Astrocyte of the hippocampus (primary cell): ENCODE measurements around the gene TH.
"Not testable (repeated sequence)": the region's sequence is repeated elsewhere in the genome, so short reads cannot be mapped to it uniquely, and the experiment has no call there.

Source experiments
- DNase-seq: peaks from one replicate; pipeline ENCODE4 v3.0.0; 2011; ENCODE audit warnings: low read depth, low spot score

Gene TH

DNA sequence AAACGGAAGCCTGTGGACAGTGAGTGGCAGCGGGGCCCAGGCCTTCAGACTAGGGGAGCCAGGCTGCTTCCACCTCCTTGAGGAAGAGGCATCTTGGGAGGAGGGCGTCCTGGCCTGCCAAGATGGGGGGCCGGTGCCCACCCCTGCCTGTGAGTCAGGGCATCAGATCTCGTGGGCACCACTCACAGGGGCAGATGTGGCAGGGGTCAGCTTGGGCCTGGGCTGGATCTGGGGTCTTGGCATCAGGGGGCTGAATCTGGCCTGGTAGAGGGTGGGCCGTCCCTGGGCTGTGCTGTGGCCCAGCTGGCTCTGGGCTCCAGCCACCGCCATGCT lies 24.1 kb upstream of the TH start:
- DNase-seq: no peak

DNA sequence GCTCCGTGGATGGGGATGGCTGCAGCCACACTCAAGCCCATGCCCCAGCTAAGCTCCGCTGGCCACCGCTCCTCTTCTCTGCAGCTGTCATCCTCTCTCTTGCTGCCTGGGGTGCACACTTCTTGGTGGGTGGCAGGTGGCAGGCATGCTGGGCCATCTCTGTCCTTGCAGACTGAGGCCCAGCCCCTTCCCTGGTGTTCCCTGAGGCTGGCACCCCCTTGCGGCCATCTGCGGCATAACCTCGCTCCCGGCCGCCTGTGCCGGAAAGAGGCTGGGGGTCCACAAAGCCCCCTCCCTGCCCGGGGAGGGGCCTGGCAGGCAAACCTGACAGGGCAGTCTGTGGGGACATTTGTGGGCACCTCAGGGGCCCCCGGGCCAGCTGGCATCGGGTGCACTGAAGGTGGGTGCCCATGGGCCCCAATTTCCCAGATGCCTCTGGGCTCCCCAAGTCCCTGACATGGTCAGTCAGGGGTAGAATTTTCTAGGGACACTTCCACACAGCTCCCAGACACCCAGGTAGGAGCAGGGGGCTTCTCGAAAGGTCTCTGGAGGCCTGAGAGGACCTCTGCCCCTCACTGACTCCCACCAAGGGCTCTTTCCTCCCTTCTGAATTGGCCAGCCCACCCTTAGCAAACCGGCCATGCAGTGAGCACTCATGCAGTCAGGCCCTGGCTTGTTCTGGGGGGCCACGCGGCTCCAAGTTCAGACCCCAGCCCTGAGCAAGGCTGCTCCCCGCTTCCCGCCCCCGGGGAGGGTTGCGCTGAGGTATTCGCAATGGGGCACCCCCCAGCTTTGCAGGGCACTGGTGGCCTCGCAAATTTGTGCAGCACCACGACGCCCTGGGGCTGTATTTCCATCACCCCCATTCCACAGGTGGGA lies 23.5 kb upstream of the TH start:
- DNase-seq: peak; percentile 61

DNA sequence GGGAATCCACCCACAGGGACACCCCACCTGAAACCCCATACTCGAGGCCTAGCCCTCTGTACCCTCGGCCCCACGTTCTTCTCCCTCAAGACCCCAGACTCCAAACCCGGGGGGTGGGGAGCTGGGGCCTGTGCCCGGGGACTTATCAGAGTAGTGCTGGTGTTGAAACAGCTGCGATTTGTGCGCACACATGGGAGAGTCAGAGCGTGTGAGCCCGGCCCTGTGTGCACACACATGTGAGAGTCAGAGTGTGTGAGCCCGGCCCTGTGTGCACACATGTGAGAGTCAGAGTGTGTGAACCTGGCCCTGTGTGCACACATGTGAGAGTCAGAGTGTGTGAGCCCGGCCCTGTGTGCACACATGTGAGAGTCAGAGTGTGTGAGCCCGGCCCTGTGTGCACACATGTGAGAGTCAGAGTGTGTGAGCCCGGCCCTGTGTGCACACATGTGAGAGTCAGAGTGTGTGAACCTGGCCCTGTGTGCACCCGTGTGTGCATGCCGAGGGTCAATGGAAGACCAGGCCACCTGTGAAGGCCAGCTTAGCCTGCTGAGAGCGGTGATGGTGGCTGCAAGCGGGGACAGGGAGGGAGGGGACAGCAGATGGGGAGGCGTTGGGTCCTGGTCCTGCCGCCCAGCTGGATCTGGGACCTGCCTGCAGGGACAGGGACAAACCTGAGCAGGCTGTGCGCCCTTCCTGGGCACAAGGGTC lies 22.4 kb upstream of the TH start:
- DNase-seq: not testable (repeated sequence)

DNA sequence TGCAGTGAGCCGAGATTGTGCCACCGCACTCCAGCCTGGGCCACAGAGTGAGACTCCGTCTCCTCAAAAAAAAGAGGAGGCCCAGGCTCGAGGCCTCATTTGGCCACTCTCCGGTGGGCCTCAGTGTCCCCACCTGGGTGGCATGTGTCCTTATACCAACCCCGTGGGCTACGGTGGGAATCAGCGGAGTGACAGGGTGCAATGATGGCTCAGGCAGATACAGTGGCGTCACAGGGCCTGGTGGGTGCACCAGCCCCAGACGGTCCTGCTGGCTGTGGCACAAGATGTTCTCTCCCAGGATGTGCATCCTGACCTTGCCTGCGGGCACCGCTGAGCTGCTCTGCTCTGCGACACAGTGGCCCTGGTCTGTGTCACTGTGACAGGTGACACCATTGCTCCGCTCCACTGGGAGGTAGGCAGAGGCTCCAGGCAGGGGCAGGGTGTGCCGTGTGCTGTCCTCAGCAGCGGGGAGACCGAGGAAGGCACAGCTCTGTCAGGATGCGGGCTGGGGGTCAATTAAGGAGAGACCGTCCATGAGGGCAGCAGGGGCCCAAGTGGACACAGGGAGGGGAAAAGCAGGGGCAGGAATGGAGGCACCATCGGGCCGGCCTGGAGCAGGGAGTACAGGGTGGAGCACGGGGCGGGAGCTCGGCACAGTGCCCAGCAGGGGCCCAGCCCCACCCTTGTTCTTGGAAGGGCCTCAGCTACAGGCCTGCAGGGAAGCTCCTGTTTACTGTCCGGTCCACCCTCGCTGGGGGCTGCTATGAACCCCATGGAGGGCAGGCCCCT lies 21.7 kb upstream of the TH start:
- DNase-seq: no peak

DNA sequence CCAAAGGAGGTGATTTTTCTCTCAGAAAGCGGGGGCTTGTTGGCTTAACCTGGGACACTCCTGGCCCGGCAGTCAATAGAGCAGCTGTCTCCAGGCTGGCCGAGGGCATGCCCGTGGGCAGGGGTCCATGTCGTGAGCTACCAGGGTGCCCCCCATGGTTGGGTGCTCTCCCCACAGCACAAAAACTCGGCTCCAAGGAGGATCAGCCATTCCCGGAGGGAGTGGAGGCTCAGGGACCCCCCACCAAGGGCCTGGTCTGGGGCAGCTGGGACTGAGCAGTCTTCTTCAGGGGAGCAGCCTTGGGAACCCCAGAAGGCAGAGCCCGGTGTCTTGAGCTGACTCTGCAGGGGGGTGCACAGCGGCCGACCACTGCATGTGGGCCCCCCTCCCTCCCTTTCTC lies 20.8 kb upstream of the TH start:
- no peak for DNase-seq

DNA sequence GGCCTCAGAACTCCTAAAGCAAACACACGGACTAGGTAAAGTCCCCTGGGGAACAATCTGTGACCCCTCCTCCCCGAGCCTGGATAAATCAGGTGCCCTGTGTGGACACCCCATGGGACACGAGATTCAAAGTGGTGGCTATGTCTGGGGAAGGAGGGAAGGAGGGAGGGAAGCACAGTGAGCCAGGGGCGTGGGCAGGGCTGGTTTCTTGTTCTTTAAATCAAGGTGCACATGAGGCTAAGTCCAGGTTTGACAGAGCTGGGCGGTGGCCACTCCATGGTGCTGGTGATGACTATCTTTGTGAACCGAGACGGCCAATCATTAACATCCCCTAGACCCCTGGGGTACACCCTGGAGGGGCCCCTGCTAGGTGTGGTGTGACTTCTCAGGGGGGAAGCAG lies 20.3 kb upstream of the TH start:
- no peak for DNase-seq

DNA sequence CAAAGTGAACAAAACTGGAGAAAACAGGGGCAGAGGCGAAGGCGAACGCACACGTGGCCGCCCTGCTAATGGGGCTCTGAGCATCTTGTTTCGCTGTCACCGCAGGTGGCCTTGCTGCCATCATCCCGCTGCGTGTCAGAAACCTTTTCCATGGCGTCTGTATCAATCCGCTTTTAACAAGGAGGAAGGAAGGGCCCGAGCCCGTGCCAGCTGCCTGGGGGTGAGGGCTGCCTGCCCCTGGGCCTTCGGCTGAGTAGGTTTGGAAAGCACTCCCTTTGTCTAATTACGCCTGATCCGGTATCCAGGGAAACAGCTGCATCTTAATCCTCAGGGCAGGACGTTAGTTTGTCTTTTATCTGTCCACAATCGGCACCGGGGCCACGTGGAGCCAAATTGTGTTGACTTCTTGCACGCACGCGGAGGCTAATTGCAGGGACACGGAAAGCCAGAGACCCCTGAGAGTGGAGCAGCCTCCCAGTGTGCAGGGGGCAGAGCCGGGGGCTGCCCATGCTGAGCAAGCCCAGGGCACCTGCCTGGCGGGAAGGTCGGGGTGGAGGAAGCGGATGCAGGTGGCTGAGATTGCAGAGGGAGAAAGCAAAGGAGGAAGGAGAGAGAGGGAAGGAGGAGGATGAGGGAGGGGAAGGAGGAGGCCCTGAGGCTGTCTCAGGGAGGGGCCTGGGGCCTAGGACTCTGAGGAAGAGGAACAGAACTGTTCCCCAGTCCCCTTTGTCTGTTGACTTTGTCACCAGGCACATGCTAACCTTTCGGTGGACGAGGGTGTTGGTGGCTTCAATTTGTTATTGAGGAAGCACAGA lies 19.2 kb upstream of the TH start:
- DNase-seq: no peak

DNA sequence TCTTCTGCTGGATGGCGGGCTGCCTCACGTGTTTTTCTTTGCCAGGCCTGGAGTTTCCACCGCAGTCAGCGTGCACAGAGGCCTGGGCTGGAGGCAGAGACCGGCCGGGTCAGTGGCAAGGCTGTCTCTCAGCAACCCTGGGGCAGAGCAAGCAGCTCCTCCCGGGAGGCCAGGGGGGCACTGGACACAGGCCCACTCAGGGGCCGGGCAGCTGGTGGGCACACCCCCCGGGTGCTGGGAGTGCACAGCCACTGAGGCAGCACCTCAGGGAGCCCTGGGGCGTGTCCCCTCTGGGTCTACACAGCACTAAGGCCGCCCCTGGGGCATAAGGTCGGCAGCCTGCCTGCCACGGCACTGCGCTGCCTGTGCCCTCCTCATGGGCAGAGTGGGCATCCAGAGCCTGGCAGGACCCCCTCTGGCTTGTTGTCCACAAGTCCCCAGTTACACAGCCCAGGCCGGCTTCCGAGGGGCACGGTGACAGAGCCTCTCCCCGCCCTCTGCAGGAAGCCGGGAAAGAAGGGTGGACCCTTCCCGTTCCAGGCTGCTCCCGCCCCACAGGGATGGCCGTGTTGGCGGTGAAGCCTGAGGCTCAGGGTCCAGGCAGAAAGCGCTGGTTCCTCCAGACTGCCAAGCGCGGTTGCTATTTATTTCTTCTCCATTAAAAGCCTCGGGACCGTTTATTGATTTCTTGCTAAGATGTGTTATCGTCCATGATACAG lies 18.5 kb upstream of the TH start:
- DNase-seq: no peak

DNA sequence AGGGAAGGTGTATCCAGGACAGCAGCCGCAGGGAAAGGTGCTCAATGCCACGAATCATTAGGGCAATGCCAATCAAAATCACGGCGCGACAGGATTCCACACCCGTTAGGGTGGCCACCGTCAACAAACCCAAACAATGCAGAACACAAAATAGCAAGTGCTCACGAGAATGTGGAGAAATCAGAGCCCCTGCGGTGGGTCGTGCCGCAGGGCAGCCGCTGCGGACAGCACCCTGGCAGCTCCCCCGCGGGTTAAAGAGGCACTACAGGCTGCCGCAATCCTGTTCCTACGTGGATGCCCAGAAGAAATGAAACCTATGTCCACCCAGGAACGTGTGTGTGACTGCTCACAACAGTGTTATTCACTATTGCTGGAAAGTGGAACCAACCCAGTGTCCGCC lies 17.1 kb upstream of the TH start:
- DNase-seq: no peak

DNA sequence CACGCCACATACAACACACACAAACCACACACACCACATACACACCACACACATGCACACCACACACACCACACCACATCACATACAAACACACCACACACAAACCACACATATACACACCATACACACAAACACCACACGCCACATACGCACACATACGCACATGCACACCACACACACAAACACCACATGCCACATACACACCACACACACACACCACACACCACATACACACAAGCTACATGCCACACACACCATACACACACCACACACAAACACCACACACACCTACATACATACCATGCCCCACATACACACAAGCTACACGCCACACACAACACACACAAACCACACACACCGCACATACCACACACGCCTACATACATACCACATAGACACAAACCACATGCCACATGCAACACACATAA lies 15.7 kb upstream of the TH start:
- no peak for DNase-seq

DNA sequence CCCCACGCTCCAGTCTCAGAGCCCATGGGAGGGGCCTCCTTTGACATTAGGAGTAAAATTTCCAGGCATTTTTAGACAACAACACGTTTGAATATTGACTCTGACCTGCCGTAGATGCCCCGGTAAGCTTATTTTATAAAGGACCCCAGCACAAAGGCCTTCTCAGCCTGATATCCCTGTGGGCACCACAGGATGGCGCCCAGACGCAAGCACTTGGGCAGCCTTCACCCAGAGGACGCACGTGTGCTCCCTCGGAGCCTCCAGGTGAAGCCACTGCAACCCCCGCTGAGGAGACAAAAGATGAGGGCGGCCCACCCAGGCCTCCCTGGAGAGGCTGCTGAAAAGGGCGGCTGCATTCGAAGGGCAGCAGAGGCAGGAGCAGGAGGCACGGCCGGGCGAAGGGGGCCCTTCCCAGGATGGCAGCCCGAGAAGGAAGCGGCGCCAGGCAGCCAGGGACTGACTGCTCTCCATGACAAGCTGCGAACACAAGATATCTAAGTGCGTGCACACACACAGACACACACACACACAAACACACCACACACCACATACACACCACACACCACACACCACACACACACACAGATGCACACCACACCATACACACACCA lies 15.2 kb upstream of the TH start:
- peak; percentile 66 for DNase-seq

DNA sequence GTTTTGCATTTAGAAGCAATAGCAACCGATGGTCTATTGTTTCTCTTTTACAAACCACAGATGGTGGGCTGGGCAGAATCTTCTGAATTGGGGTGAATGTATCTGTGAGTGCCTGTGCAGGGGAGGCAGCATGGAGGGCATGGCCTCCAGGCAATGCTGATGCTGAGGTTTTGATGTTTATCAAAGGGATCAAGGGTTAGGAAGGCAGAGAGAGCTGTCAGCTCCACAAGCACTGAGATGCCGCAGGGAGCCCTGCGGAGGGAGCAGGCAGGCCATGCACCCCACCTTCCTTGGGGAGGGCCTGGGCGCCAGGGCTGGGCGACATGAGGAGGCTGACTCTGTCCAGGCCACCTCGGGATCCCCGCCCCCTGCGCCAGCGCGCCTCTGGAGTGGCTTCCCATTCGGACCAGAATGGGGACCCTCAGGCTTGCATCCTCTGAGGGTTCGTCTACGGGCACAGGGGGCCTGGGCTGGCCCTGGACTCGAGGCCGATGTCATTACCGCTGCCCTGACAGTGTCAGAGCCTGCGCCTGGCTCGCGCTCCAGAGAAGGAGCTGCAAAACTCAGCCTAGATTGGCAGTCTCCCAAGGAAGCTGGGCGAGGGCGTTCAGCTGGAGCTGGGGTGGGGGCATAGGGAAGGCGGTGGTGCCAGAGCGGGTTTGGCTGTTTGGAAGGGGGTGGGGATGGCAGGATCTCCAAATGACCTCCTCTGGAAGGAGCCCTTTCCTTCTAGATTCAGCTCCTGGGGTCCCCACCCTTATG lies 13.9 kb upstream of the TH start:
- DNase-seq: no peak

DNA sequence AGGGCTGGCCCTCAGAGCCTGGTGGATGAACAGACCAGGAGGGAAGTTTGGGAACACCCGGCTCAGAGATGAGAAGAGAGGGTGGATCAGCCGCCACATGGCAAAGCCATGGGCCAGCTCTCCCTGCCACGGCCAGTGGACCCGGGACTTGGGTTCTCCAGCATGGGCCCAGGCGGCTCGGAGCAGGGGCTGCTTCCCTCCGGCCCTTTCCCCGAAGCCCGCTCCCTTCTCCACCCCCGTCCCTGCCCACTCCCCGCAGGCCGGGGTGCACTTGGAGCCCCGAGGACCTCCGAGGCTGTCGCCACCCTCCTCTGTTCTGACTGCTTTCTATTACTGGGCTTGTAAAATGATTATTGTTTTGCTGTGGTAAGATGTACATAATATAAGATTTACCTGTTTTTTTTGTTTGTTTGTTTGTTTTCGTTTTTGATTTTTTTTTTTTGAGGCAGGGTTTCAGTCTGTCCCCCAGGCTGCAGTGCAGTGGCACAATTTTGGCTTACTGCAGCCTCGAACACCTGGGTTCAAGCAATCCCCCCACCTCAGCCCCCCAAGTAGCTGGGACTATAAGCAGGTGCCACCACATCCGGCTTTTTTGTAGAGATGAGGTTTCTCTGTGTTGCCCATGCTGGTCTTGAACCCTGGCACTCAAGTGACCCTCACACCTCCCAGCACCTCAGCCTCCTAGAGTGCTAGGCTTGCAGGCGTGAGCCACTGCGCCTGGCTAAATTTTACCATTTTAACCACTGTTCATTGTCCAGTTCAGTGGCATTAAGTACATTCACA lies 11.3 kb upstream of the TH start:
- DNase-seq: no peak

DNA sequence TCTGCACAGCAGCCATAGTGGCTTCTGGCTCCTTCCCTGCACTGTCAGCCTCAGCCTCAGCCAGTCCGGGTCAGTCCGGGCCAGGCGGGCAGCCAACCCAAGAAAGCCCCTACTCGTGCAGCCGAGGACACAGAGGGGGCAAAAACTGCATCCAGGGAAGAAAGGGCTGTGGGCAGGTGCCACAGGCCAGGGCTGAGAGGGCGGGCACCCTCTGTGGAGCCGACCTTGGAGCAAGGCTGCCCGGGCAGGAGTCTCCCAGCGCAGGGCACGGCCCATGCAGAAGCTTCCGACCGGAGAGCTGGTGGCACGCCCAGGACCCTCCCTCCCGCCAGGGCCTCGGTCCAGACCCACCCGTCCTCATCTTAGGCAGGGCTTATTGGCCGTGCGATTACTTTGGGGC lies 10.5 kb upstream of the TH start:
- DNase-seq: no peak

DNA sequence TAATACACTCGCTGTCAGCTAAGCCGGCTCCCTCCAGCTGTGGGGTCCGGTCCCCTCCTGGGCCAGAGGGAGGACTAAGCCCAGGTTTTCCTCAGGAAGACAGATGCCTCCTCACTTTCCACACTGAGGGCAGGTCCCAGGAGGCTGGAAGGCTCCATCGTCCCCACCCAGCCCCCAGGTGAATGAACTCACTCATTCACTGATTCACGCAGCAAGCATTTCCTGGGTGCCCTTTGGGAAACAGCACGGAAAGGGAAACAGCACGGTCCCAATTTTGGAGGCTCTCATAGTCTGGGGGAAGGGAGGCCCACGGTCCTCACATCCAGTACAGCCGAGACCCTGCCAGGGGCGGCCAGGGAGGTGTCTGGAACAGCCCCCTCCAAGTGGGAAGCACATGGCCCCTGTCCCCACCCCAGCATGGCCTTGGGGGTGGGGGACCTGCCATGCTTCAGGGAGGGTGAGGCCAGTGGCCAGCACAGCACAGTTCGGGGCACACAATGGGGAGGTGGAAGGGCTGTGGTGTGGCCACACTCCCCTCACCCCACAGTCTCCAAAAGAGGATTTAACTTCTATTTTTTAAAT lies 9.3 kb upstream of the TH start:
- no peak for DNase-seq

DNA sequence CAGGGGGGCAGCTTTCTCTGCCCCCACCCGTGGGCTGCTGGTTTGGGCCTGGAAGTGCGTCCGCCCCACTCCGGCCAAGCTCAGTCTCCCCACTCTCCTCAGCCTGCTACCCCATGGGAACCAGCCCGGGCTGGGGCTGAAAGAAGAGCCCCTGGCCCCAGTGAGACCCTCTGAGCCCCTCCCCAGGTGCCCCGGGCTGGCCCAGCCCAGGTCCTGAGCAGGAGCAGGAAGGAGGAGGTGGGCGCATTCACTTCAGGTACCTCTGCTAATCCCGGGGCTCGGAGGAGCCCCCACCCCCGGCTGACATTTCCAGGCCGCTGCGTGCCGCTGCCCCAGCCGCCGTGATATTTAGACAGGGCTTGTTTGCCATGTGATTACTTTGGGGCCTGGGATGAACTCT lies 8.7 kb upstream of the TH start:
- DNase-seq: no peak

DNA sequence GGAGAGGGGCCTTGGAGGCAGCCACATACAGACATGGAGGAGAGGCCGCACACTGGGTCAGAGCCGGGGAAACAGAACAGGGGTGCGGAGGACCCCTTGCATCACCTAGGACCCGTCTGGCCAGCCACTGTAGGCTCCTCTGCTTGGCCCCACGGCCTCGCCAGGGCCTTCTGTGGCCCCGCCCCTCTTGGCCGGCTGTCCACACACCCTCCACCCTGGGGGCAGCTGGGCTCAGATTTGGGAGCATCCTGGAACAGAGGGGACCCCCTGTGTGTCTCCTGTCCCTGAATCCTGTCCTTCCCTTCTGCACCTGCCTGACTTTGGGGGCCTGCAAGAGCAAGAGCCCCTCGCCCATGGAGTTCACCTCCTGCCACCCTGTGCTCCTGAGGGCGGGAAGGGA lies 7.9 kb upstream of the TH start:
- DNase-seq: no peak

DNA sequence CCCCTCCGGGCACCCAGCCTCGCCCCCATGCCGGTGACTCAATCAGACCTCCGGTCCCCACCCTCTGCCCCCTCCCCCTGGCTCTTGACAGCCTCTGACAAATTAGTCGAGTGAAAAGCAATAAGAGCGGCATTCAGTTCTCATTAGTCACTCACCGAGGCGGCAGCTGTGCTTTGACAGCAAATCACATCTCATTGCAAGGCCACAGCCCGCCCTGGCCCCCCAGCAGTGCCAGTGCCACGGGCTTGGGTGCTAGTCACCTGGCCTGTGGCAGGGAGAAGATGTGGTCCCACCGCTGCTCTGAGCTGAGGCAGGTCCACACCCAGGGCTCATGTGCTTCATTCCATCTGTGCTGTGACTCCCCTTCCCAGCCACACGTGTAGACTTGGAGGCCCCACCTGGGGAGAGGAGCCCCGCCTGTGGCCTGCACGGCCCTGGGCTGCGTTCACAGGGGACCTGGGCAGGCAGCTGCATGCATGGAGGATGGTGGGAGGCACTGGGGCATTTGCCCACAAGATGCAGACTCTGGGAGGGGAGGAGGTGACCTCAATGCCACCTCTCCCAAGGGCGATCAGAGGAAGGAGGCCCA lies 7.4 kb upstream of the TH start:
- DNase-seq: peak; percentile 92
